NK-92 treated with Interleukin-12 subunit alpha and Interleukin-12 subunit beta, amount 100 ng/mL, for 24 hours (cell line): Measurements from ENCODE around the gene ZKSCAN3.
"Not testable (repeated sequence)": the region's sequence is repeated elsewhere in the genome, so short reads cannot be mapped to it uniquely, and the experiment has no call there.

Experiments used
- DNase-seq: peaks from one replicate; lab custom pipeline; 2025; lab: John Stamatoyannopoulos, UW

ZKSCAN3 gene

GRCh38 chr6:28343898-28344677 is 5.7 kb upstream of the ZKSCAN3 start:
- DNase-seq = no peak

- DNase-seq = no peak
Measured at GRCh38 chr6:28345201-28345600, 4.5 kb upstream of the ZKSCAN3 start.

GRCh38 chr6:28347119-28347518 is 2.6 kb upstream of the ZKSCAN3 start:
- DNase-seq = no peak

- no peak for DNase-seq
Measured at GRCh38 chr6:28349344-28349891, 329 bp upstream of the ZKSCAN3 start.

- DNase-seq = no peak
Measured at GRCh38 chr6:28351087-28351486, 1.3 kb downstream of the ZKSCAN3 start.

GRCh38 chr6:28351493-28351925 is 1.8 kb downstream of the ZKSCAN3 start:
- no peak for DNase-seq

GRCh38 chr6:28353356-28353755 is 3.6 kb downstream of the ZKSCAN3 start:
- DNase-seq = no peak

- no peak for DNase-seq
Measured at GRCh38 chr6:28353981-28354676, 4.4 kb downstream of the ZKSCAN3 start.

- DNase-seq = no peak
Measured at GRCh38 chr6:28354688-28355554, 5.2 kb downstream of the ZKSCAN3 start.

GRCh38 chr6:28355743-28356665 is 6.3 kb downstream of the ZKSCAN3 start:
- peak; percentile 36 for DNase-seq

GRCh38 chr6:28356666-28357020 is 6.9 kb downstream of the ZKSCAN3 start:
- no peak for DNase-seq

GRCh38 chr6:28357036-28357435 is 7.3 kb downstream of the ZKSCAN3 start:
- no peak for DNase-seq

GRCh38 chr6:28359562-28359961 is 9.8 kb downstream of the ZKSCAN3 start:
- not testable (repeated sequence) for DNase-seq

GRCh38 chr6:28360961-28361360 is 11.2 kb downstream of the ZKSCAN3 start:
- DNase-seq = no peak

- not testable (repeated sequence) for DNase-seq
Measured at GRCh38 chr6:28365590-28365989, 15.8 kb downstream of the ZKSCAN3 start.

- DNase-seq = no peak
Measured at GRCh38 chr6:28368522-28368921, 18.8 kb downstream of the ZKSCAN3 start.

GRCh38 chr6:28369463-28369862 is 19.7 kb downstream of the ZKSCAN3 start:
- DNase-seq = no peak

- DNase-seq = no peak
Measured at GRCh38 chr6:28370440-28370839, 20.7 kb downstream of the ZKSCAN3 start.

- DNase-seq = no peak
Measured at GRCh38 chr6:28371280-28371679, 21.5 kb downstream of the ZKSCAN3 start.

- no peak for DNase-seq
Measured at GRCh38 chr6:28371706-28372451, 22.1 kb downstream of the ZKSCAN3 start.
